Measurements from ENCODE around the gene MEIS3.

Gene MEIS3

DNA sequence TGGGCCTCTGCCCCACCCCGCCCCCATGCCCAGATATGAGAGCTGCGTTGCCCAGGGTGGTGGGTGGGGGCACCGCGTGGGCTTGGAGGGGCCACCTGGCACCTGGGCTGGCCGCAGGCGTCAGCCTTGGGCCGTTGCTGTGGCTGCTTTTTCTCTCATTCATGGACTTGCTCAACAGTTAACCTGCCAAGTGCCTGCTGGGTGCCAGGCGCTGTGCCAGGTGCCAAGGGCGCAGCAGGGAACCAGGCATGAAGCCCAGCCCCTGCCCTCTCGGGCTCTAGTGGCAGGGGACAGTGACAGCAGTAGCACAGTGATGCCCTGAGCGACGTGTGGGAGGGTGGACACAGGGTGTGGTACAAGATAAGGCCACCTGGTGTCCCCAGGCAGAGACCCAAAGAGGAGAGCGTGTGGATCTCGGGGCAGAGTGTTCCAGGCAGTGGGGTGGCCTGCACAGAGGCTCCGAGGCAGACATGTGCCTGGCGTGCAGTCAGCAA, 42.1 kb downstream of the MEIS3 start:
- TF ChIP-seq MYC (IDR thresholded peaks at IDR 0.05; ENCODE audit: low read depth, low read length) (no peak), POLR2A (IDR thresholded peaks at IDR 0.05; ENCODE audit: extremely low read depth, insufficient read length) (no peak)
- TF ChIP-seq, protein P1, sequence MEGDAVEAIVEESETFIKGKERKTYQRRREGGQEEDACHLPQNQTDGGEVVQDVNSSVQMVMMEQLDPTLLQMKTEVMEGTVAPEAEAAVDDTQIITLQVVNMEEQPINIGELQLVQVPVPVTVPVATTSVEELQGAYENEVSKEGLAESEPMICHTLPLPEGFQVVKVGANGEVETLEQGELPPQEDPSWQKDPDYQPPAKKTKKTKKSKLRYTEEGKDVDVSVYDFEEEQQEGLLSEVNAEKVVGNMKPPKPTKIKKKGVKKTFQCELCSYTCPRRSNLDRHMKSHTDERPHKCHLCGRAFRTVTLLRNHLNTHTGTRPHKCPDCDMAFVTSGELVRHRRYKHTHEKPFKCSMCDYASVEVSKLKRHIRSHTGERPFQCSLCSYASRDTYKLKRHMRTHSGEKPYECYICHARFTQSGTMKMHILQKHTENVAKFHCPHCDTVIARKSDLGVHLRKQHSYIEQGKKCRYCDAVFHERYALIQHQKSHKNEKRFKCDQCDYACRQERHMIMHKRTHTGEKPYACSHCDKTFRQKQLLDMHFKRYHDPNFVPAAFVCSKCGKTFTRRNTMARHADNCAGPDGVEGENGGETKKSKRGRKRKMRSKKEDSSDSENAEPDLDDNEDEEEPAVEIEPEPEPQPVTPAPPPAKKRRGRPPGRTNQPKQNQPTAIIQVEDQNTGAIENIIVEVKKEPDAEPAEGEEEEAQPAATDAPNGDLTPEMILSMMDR (IDR thresholded peaks at IDR 0.05; ENCODE audit: low read depth, low read length): no peak
- TF ChIP-seq, protein P2, sequence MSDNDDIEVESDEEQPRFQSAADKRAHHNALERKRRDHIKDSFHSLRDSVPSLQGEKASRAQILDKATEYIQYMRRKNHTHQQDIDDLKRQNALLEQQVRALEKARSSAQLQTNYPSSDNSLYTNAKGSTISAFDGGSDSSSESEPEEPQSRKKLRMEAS (IDR thresholded peaks at IDR 0.05; ENCODE audit: low read depth, low read length): no peak
- no peak overlapping the region for H3K4me3 ChIP-seq (ENCODE audit: low read depth, low read length)
- peak; percentile 37 for DNase-seq (ENCODE audit: low read depth)

DNA sequence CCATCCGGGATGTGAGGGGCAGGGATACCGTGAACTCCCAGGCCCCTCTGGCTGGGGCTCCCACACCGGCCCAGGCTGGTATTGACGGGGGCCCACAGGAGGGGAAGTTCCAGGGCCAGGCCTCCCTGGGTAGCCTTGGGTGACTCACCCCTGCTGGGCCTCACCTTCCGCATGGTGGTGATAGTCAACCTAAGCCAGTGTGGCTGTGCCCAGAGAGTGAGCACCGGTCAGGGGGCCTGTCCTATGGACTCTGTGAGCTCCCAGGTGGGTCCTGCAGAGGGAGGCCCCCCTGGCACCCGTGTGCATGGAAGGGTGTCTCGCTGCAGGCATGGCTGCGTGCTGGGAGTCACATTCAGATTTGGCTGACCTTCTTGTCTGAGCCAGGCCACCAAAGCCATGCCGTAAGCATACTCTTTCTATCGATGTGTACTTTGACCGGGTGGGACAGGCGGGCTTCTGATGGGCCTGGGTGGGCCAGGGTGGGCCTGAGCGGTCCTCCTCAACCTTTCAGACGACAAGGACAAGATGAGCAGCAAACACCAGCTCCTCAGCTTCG, 42.7 kb downstream of the MEIS3 start:
- TF ChIP-seq MYC (IDR thresholded peaks at IDR 0.05; ENCODE audit: low read depth, low read length) (no peak), POLR2A (IDR thresholded peaks at IDR 0.05; ENCODE audit: extremely low read depth, insufficient read length) (no peak)
- TF ChIP-seq, protein P1 (IDR thresholded peaks at IDR 0.05; ENCODE audit: low read depth, low read length): no peak
- TF ChIP-seq, protein P2 (IDR thresholded peaks at IDR 0.05; ENCODE audit: low read depth, low read length): no peak
- H3K4me3 ChIP-seq (ENCODE audit: low read depth, low read length): no peak overlapping the region
- DNase-seq (ENCODE audit: low read depth): peak; percentile 73

DNA sequence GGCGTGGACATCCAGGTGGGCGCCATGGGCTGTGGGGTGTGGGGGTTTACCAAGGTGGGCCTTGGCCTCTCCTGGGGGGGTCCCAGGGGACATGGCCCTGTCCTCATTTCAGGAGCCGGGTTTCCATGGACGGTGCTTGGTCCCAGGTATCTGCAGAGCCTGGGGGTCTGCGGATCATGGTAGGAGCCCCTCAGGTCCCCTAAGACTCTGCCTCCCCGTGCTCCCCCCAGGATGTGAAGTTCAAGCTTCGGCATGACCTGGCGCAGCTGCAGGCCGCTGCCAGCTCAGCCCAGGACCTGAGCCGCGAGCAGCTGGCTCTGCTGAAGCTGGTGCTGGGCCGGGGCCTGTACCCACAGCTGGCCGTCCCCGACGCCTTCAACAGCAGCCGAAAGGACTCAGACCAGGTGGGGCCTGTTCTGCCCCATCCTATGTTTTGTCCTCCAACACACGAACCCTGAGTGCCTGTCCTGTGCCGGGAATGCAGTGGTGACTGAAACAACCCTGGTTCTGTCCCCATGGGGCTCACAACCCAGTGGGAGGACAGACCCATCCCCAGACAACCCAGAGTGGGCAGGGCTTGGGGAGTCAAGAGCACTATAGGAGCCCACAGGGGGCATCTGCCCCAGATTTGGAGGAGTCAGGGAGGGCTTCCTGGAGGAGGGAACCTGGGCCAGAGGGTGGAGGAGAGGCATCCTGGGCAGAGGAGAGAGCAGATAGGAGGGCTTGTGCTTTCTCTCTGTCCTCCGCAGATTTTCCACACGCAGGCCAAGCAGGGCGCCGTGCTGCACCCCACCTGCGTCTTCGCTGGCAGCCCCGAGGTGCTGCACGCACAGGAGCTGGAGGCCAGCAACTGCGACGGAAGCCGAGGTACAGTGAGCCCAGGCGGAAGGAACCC, 43.4 kb downstream of the MEIS3 start:
- DNase-seq (ENCODE audit: low read depth): peak; percentile 31
- TF ChIP-seq, protein P2 (IDR thresholded peaks at IDR 0.05; ENCODE audit: low read depth, low read length): no peak
- no peak for TF ChIP-seq MYC (IDR thresholded peaks at IDR 0.05; ENCODE audit: low read depth, low read length)
- TF ChIP-seq, protein P1 (IDR thresholded peaks at IDR 0.05; ENCODE audit: low read depth, low read length): no peak
- no peak for TF ChIP-seq POLR2A (IDR thresholded peaks at IDR 0.05; ENCODE audit: extremely low read depth, insufficient read length)
- H3K4me3 ChIP-seq (ENCODE audit: low read depth, low read length): no peak overlapping the region

DNA sequence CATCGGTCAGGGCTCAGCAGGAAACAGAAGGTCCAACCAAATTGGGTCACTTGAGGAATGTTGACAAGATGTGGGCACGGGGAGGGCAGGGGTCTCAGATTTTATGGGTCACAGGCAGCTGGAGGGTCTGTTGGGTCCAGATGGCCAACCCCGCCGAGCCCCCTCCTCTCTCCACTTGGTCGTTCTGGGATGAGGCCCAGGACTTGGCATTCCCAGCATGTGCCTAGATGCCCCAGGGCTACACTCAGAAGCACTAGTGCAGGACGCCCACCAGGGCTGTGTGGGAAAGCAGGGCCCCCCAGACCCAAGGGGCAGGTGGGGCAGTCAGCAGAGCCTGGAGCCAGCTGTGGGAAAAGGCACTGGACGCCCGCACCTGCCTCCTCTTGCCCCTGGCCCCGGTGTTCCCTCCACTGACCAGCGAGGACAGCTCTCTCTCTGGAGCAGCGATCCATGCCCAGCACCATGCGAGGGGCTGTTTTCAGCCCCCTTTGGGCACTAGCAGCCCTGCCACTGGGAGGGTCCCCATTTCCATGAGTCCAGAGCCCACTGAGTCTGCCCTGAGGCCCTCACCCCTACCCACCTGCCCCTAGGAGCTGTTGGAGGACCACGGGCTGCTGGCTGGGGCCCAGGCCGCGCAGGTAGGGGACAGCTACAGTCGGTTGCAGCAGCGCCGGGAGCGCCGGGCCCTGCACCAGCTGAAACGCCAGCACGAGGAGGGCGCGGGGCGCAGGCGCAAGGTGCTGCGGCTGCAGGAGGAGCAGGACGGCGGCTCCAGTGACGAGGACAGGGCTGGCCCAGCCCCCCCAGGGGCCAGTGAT, 44.2 kb downstream of the MEIS3 start:
- no peak overlapping the region for H3K4me3 ChIP-seq (ENCODE audit: low read depth, low read length)
- no peak for TF ChIP-seq MYC (IDR thresholded peaks at IDR 0.05; ENCODE audit: low read depth, low read length)
- TF ChIP-seq POLR2A (IDR thresholded peaks at IDR 0.05; ENCODE audit: extremely low read depth, insufficient read length): no peak
- TF ChIP-seq, protein P2 (IDR thresholded peaks at IDR 0.05; ENCODE audit: low read depth, low read length): no peak
- TF ChIP-seq, protein P1 (IDR thresholded peaks at IDR 0.05; ENCODE audit: low read depth, low read length): no peak
- peak; percentile 26 for DNase-seq (ENCODE audit: low read depth)
